GM23338 (cell line): ENCODE results near the gene FCRL4. TPM values are rescaled to one million over a fixed set of nuclear protein-coding genes. Genes with fewer than 3 reads are reported as not detected.
A peak's percentile ranks its signal among the peaks of the same experiment; 100 is the strongest.

ENCODE experiments used
- ATAC-seq: fragments of 200-7000 bp; cut with Tn5 transposase; 3 replicates; pipeline ENCODE4 v1.9.1; 2020
- DNase-seq: peaks from one replicate; pipeline ENCODE4 v3.0.0-alpha.2; 2015; ENCODE audit warnings: low spot score
- H2AFZ ChIP-seq: fragments of 200-600 bp; sonication (generic); 2 replicates; pipeline ENCODE4 v1.8.0; 2016; ENCODE audit warnings: antibody characterized with exemption, mild to moderate bottlenecking, moderate library complexity
- H3F3A ChIP-seq: fragments of 200-600 bp; sonication (generic); replicated peaks from 2 replicates; pipeline ENCODE4 v1.8.0; 2017; ENCODE audit warnings: antibody characterized with exemption, mixed run types, low read depth
- H3K27ac ChIP-seq: fragments of 200-600 bp; sonication (generic); 2 replicates; pipeline ENCODE4 v1.6.1; 2016; ENCODE audit warnings: low read depth
- H3K27me3 ChIP-seq: fragments of 200-600 bp; sonication (generic); 2 replicates; pipeline ENCODE4 v1.8.0; 2016; ENCODE audit warnings: mild to moderate bottlenecking, mixed run types, moderate library complexity; ENCODE audit not compliant: insufficient read depth
- H3K36me3 ChIP-seq: fragments of 200-600 bp; sonication (generic); 2 replicates; pipeline ENCODE4 v1.8.0; 2016; ENCODE audit warnings: mild to moderate bottlenecking; ENCODE audit not compliant: insufficient read depth
- H3K4me1 ChIP-seq: fragments of 200-600 bp; sonication (generic); 2 replicates; pipeline ENCODE4 v1.8.0; 2016; ENCODE audit warnings: mild to moderate bottlenecking, moderate library complexity; ENCODE audit not compliant: insufficient read depth
- H3K4me2 ChIP-seq: fragments of 200-600 bp; sonication (generic); 2 replicates; pipeline ENCODE4 v1.7.1; 2017; ENCODE audit warnings: mixed run types
- H3K4me3 ChIP-seq: fragments of 200-600 bp; sonication (generic); 2 replicates; pipeline ENCODE4 v1.6.1; 2016; ENCODE audit warnings: mixed run types
- H3K79me2 ChIP-seq: fragments of 200-600 bp; sonication (generic); replicated peaks from 2 replicates; pipeline ENCODE4 v1.8.0; 2017; ENCODE audit warnings: mild to moderate bottlenecking; ENCODE audit not compliant: insufficient read depth
- H3K9me2 ChIP-seq: fragments of 200-600 bp; sonication (generic); 2 replicates; pipeline ENCODE4 v1.8.0; 2017; ENCODE audit not compliant: insufficient read depth
- H4K20me1 ChIP-seq: fragments of 200-600 bp; sonication (generic); replicated peaks from 2 replicates; pipeline ENCODE4 v1.8.0; 2017; ENCODE audit warnings: mild to moderate bottlenecking; ENCODE audit not compliant: insufficient read depth
- H3K27ac Mint-ChIP-seq: 2 replicates; pipeline ENCODE4 v1.8.0; 2020; ENCODE audit warnings: inconsistent platforms, mild to moderate bottlenecking, moderate library complexity, mixed read lengths
- H3K27me3 Mint-ChIP-seq: 3 replicates; pipeline ENCODE4 v1.8.0; 2022; ENCODE audit warnings: low read depth, mild to moderate bottlenecking, moderate library complexity, mixed read lengths, inconsistent platforms; ENCODE audit not compliant: insufficient read depth, poor library complexity
- H3K36me3 Mint-ChIP-seq: 3 replicates; pipeline ENCODE4 v1.8.0; 2021; ENCODE audit warnings: low read depth, mild to moderate bottlenecking, inconsistent platforms, moderate library complexity, mixed read lengths
- H3K4me1 Mint-ChIP-seq: 3 replicates; pipeline ENCODE4 v1.8.0; 2020; ENCODE audit warnings: mild to moderate bottlenecking, inconsistent platforms, mixed read lengths
- H3K4me3 Mint-ChIP-seq: 3 replicates; pipeline ENCODE4 v1.8.0; 2021; ENCODE audit warnings: moderate library complexity, mild to moderate bottlenecking, inconsistent platforms, mixed read lengths
- H3K9me3 Mint-ChIP-seq: 3 replicates; pipeline ENCODE4 v1.8.0; 2020; ENCODE audit warnings: moderate library complexity, mild to moderate bottlenecking, inconsistent platforms, mixed read lengths
- NANOG ChIP-seq: IDR thresholded peaks from 2 replicates; pipeline ENCODE4 v1.6.1; 2016; ENCODE audit warnings: antibody characterized with exemption, borderline replicate concordance
- REST ChIP-seq: IDR thresholded peaks from one replicate; pipeline ENCODE4 v1.6.1; 2018; ENCODE audit warnings: antibody characterized with exemption; ENCODE audit not compliant: unreplicated experiment
- STAT1 ChIP-seq: IDR thresholded peaks from one replicate; pipeline ENCODE4 v1.6.1; 2016; ENCODE audit warnings: antibody characterized with exemption; ENCODE audit not compliant: unreplicated experiment
- ZNF331 ChIP-seq: fragments of 250-450 bp; sonication (Bioruptor Pico); IDR thresholded peaks from 2 replicates; pipeline ENCODE4 v1.5.0; 2020; ENCODE audit warnings: low read depth, mild to moderate bottlenecking, moderate library complexity
- ZNF462 ChIP-seq: fragments of 250-450 bp; sonication (Bioruptor Pico); IDR thresholded peaks from 2 replicates; pipeline ENCODE4 v1.5.0; 2020; ENCODE audit warnings: mild to moderate bottlenecking, moderate library complexity
- polyA plus RNA-seq: library from polyadenylated mRNA; unstranded; fragments of >200 nt; fragmentation: Nextera tagmentation; extraction: Ambion mirVana; gene quantifications from 2 replicates; pipeline ENCODE4 v1.2.1, GENCODE V29; 2016
- total RNA-seq: library from RNA; depleted of rRNA; stranded (reverse); fragments of >200 nt; shearing (Covaris generic); gene quantifications from 2 replicates; pipeline ENCODE4 v1.2.3, GENCODE V29; 2014

Gene FCRL4
- total and polyA plus RNA-seq, 2 experiments from 2014 or later = not detected

- no peaks in the 10 kb centered on the region for H3F3A ChIP-seq
- H3K4me1 ChIP-seq = peaks cover 30% of the 10 kb centered on the region
- H3K36me3 Mint-ChIP-seq = no peaks in the 10 kb centered on the region; the same call in 2 of the 3 replicates
- no peak overlapping the region for H3K27ac ChIP-seq
- no peak for ATAC-seq
- H3K4me1 Mint-ChIP-seq = peaks cover 32% of the 10 kb centered on the region
- no peak overlapping the region for H3K4me3 Mint-ChIP-seq
- no peak overlapping the region for H3K4me3 ChIP-seq
- H2AFZ ChIP-seq = peak overlapping the region; percentile 45
- H3K27ac Mint-ChIP-seq = no peak overlapping the region
- no peaks in the 10 kb centered on the region for H3K27me3 ChIP-seq
- no peak overlapping the region for H3K4me2 ChIP-seq
- no peaks in the 10 kb centered on the region; the same call in 1 of the 2 replicates for H3K9me2 ChIP-seq
- H3K27me3 Mint-ChIP-seq = no peaks in the 10 kb centered on the region
- no peaks in the 10 kb centered on the region for H4K20me1 ChIP-seq
- TF ChIP-seq STAT1 (no peak), NANOG (no peak), REST (no peak), ZNF462 (no peak), ZNF331 (no peak)
- H3K9me3 Mint-ChIP-seq = no peaks in the 10 kb centered on the region; the same call in 2 of the 3 replicates
- DNase-seq = no peak
- H3K79me2 ChIP-seq = no peaks in the 10 kb centered on the region
- no peaks in the 10 kb centered on the region for H3K36me3 ChIP-seq
Measured at GRCh38 chr1:157562515-157562914, 35.4 kb downstream of the FCRL4 start.
